ENCODE results near the gene MAT1A. TPM values are rescaled to one million over a fixed set of nuclear protein-coding genes. Genes with fewer than 3 reads are reported as not detected.

The MAT1A gene
- total RNA-seq (2021): 1.8 and 2.1 TPM in 2 replicates
- long read RNA-seq, partial matches to known transcripts: 1 of 8 reads
- long read RNA-seq, other reads (novel, unspliced or antisense): 2 of 8 reads

DNA sequence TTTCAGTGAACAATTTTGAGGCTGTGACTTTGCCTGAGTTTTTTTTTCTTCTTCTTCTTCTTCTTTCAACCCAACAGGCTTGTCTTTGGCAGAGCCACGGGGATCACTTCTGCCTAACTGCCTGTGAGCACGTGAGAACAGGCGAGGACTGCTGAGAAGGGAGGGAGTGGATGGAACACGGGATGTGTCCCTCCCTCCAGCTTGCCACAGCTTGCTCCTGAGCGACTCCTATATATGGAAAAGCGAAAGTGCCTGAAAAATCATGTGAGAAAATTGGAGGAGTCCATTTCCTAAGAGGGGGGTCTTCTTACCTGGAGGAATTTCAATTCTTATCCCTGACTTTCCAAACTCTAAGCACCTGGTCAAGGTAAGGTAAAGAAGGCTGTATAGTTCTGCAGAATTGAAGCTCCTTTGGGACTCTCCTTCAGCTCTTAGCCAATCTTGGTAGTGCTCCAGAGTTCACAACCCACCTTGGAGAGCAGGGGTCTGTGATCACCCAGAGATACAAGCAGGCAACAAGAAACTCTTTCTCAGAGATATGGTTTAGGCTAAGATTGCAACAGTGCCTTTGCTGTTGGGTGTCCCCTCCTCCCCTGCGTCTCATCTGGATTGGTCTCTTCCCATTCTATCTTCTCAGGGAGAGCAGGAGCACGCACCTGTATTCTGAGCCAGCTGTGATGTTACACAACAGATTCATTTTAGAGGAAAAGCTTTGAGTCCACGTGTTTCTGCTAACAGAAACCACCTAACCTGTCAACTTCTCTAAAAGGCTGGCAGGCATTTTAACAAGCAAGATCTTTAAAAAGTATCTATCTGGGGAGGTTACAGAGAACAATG lies at the start of gene MAT1A:
MAT1A (minus strand) TSS at position 208 of the 837 bp plus-strand sequence. CDS start 235 bp downstream, outside the sequence.
- Histone ChIP-seq H3K4me2 (ENCODE audit: insufficient read depth, insufficient read length, low read length) (peak within 1 kb of the TSS; percentile 8), H3K9me3 (ENCODE audit: control insufficient read depth, low read depth, low read length) (no peaks in the 10 kb centered on the region), H2BK5ac (ENCODE audit: insufficient read length, low read length) (no peak within 1 kb of the TSS), H2BK120ac (ENCODE audit: low read depth, low read length, poor library complexity, severe bottlenecking) (no peak within 1 kb of the TSS), H3K56ac (ENCODE audit: insufficient read length, low read depth, low read length) (no peak within 1 kb of the TSS), H2AK5ac (ENCODE audit: insufficient read length, low read length) (peak within 1 kb of the TSS; percentile 22), H3K27me3 (ENCODE audit: insufficient read depth, low read length) (no peaks in the 10 kb centered on the region; the same call in 1 of the 2 replicates), H3K27ac (ENCODE audit: insufficient read length, low read depth, low read length) (no peak within 1 kb of the TSS), H3T11ph (ENCODE audit: low read length) (no peak within 1 kb of the TSS), H3K79me1 (ENCODE audit: insufficient read depth, low read depth, low read length, poor library complexity, severe bottlenecking) (no peaks in the 10 kb centered on the region), H2BK20ac (ENCODE audit: low read depth, low read length, poor library complexity, severe bottlenecking) (no peak within 1 kb of the TSS), H3K18ac (ENCODE audit: insufficient read length, low read depth, low read length) (no peak within 1 kb of the TSS), H4K5ac (ENCODE audit: insufficient read length, low read depth, low read length) (no peak within 1 kb of the TSS), H3K23ac (ENCODE audit: insufficient read length, low read depth, low read length) (no peak within 1 kb of the TSS), H2AFZ (ENCODE audit: low read length) (peak within 1 kb of the TSS; percentile 95), H4K91ac (ENCODE audit: insufficient read length, low read depth, low read length) (no peak within 1 kb of the TSS), H3K23me2 (ENCODE audit: insufficient read length, low read depth, low read length, poor library complexity, severe bottlenecking) (no peaks in the 10 kb centered on the region), H3K14ac (ENCODE audit: insufficient read depth, low read length) (peak within 1 kb of the TSS; percentile 21; the same call in 1 of the 2 replicates), H2BK12ac (ENCODE audit: insufficient read length, low read depth, low read length) (no peak within 1 kb of the TSS), H3K9ac (ENCODE audit: extremely low read depth, insufficient read length, low read length) (no peak within 1 kb of the TSS), H3K79me2 (ENCODE audit: insufficient read depth, low read length) (no peaks in the 10 kb centered on the region), H4K20me1 (ENCODE audit: control insufficient read depth, insufficient read depth, insufficient read length) (no peaks in the 10 kb centered on the region), H4K8ac (replicated peaks; ENCODE audit: insufficient read length, low read depth, low read length) (no peak within 1 kb of the TSS), H3K4ac (ENCODE audit: low read depth, low read length) (no peak within 1 kb of the TSS), H3K4me1 (ENCODE audit: insufficient read depth, low read length) (no peaks in the 10 kb centered on the region; the same call in 1 of the 2 replicates), H2BK15ac (ENCODE audit: low read depth, low read length) (no peak within 1 kb of the TSS)
- TF ChIP-seq, protein P1, sequence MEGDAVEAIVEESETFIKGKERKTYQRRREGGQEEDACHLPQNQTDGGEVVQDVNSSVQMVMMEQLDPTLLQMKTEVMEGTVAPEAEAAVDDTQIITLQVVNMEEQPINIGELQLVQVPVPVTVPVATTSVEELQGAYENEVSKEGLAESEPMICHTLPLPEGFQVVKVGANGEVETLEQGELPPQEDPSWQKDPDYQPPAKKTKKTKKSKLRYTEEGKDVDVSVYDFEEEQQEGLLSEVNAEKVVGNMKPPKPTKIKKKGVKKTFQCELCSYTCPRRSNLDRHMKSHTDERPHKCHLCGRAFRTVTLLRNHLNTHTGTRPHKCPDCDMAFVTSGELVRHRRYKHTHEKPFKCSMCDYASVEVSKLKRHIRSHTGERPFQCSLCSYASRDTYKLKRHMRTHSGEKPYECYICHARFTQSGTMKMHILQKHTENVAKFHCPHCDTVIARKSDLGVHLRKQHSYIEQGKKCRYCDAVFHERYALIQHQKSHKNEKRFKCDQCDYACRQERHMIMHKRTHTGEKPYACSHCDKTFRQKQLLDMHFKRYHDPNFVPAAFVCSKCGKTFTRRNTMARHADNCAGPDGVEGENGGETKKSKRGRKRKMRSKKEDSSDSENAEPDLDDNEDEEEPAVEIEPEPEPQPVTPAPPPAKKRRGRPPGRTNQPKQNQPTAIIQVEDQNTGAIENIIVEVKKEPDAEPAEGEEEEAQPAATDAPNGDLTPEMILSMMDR (conservative IDR thresholded peaks at IDR 0.05): peak; percentile 42
- peak; percentile 66 for DNase-seq
- Mint-ChIP-seq H3K4me3 (peak within 1 kb of the TSS; percentile 0 to 38; a peak in 3 of 5 replicates), H3K27me3 (ENCODE audit: low read depth) (peaks cover 33% of the 10 kb centered on the region), H3K9me3 (no peaks in the 10 kb centered on the region), H3K4me1 (peaks cover 6 to 10% of the 10 kb centered on the region in 2 experiments), H3K27ac (no peak within 1 kb of the TSS; a peak in 1 of 7 replicates), H3K36me3 (ENCODE audit: insufficient read depth in 1 of 3, low read depth in 3 of 3) (no peaks in the 10 kb centered on the region; a peak in 1 of 7 replicates)
- no CpG with 5 or more reads among the region's 9 CpGs for WGBS (ENCODE audit: extremely low coverage, insufficient read length, low lambda C conversion rate)

Data from H9 (cell line).